B cell (primary cell): ENCODE results near the gene COL21A1. TPM values are rescaled to one million over a fixed set of nuclear protein-coding genes. Genes with fewer than 3 reads are reported as not detected.

ENCODE experiments used
- ATAC-seq: fragments of 200-7000 bp; cut with Tn5 transposase; one replicate; pipeline ENCODE4 v1.10.0; 2021; ENCODE audit warnings: low read depth, mild to moderate bottlenecking, moderate number of reproducible peaks, moderate library complexity
- CTCF ChIA-PET: fragments of 350-600 bp; sonication (Branson Sonifier 250); formaldehyde crosslinking; loops from one replicate; lab custom pipeline; 2021; ENCODE audit warnings: antibody characterized with exemption, inconsistent platforms; lab: Charles Lee
- POLR2A ChIA-PET: fragments of 350-600 bp; sonication (Branson Sonifier 250); formaldehyde crosslinking; loops from one replicate; lab custom pipeline; 2021; ENCODE audit warnings: antibody characterized with exemption; lab: Charles Lee
- DNase-seq: peaks from one replicate; pipeline ENCODE4 v3.0.0; 2013
- H2AFZ ChIP-seq: 2 replicates; pipeline ENCODE4 v1.6.1; 2012; ENCODE audit warnings: mild to moderate bottlenecking, low read depth, low read length; ENCODE audit not compliant: insufficient read depth, poor library complexity, severe bottlenecking
- H3K27ac ChIP-seq, 2 donors: 1 replicate in 1 of 2; 2 replicates in 1 of 2; pipeline ENCODE4 v1.5.1; 2012 to 2013; ENCODE audit warnings: low read length in 2 of 2, mild to moderate bottlenecking in 2 of 2, moderate library complexity in 1 of 2
- H3K27me3 ChIP-seq, 4 experiments: fragments of 200-600 bp in 1 of 4; sonication (generic) in 1 of 4; replicated peaks in 1 of 4; 1 replicate in 2 of 4; 2 replicates in 2 of 4; pipeline versions ENCODE4 v1.6.1 to v1.7.0; 2013 to 2016; ENCODE audit warnings: low read length in 3 of 4, mild to moderate bottlenecking in 2 of 4, mixed read lengths in 1 of 4, moderate library complexity in 1 of 4; ENCODE audit not compliant: insufficient read depth in 4 of 4, control insufficient read depth in 3 of 4; ENCODE audit errors: control extremely low read depth in 1 of 4
- H3K36me3 ChIP-seq, 2 experiments: replicated peaks in 1 of 2; 1 replicate in 1 of 2; 2 replicates in 1 of 2; pipeline versions ENCODE4 v1.6.1 to v1.7.1; 2013; ENCODE audit warnings: low read length in 1 of 2; ENCODE audit not compliant: insufficient read depth in 2 of 2, control insufficient read depth in 1 of 2; ENCODE audit errors: control extremely low read depth in 1 of 2, extremely low read depth in 1 of 2
- H3K4me1 ChIP-seq, 2 donors: fragments of 200-600 bp in 1 of 2; sonication (generic) in 1 of 2; 1 replicate in 1 of 2; 2 replicates in 1 of 2; pipeline versions ENCODE4 v1.5.1 to v1.6.1; 2013 to 2017; ENCODE audit warnings: low read length in 2 of 2; ENCODE audit not compliant: control insufficient read depth in 2 of 2, insufficient read depth in 2 of 2
- H3K4me2 ChIP-seq: replicated peaks from 2 replicates; pipeline ENCODE3; 2012; ENCODE audit warnings: mild to moderate bottlenecking, low read depth, low read length; ENCODE audit not compliant: poor library complexity, severe bottlenecking
- H3K4me3 ChIP-seq, 5 experiments: fragments of 200-600 bp in 1 of 5; sonication (generic) in 1 of 5; 1 replicate in 3 of 5; 2 replicates in 2 of 5; pipeline versions ENCODE4 v1.5.1 to v1.7.0; 2011 to 2016; ENCODE audit warnings: low read length in 4 of 5, mild to moderate bottlenecking in 4 of 5, low read depth in 2 of 5, control low read depth in 1 of 5, moderate library complexity in 1 of 5; ENCODE audit not compliant: insufficient read depth in 1 of 5; ENCODE audit errors: control extremely low read depth in 1 of 5, extremely low read depth in 1 of 5
- H3K79me2 ChIP-seq: fragments of 200-600 bp; sonication (generic); one replicate; pipeline ENCODE4 v1.6.0; 2016; ENCODE audit warnings: low read length; ENCODE audit not compliant: control insufficient read depth, insufficient read depth
- H3K9ac ChIP-seq: fragments of 200-600 bp; sonication (generic); 2 replicates; pipeline ENCODE4 v1.6.1; 2017; ENCODE audit warnings: mild to moderate bottlenecking, low read length, moderate library complexity
- H3K9me3 ChIP-seq, 3 donors: one replicate each; pipeline versions ENCODE4 v1.6.1 to v1.7.1; 2013; ENCODE audit warnings: low read length in 2 of 3; ENCODE audit not compliant: control insufficient read depth in 2 of 3, insufficient read depth in 1 of 3; ENCODE audit errors: control extremely low read depth in 1 of 3
- H4K20me1 ChIP-seq: 2 replicates; pipeline ENCODE4 v1.6.0; 2012; ENCODE audit warnings: mild to moderate bottlenecking, low read length; ENCODE audit not compliant: insufficient read depth, control insufficient read depth, poor library complexity, severe bottlenecking
- H3K27ac Mint-ChIP-seq: one replicate; pipeline ENCODE4 v1.8.0; 2021; ENCODE audit warnings: mixed read lengths
- H3K27me3 Mint-ChIP-seq: one replicate; pipeline ENCODE4 v1.8.0; 2021; ENCODE audit warnings: mixed read lengths
- H3K4me1 Mint-ChIP-seq: one replicate; pipeline ENCODE4 v1.8.0; 2021; ENCODE audit warnings: mixed read lengths
- H3K4me3 Mint-ChIP-seq: one replicate; pipeline ENCODE4 v1.8.0; 2021; ENCODE audit warnings: mixed read lengths
- H3K9me3 Mint-ChIP-seq: one replicate; pipeline ENCODE4 v1.8.0; 2022; ENCODE audit warnings: mixed read lengths; ENCODE audit not compliant: insufficient read depth
- CTCF ChIP-seq: fragments of 200-600 bp; IDR thresholded peaks from one replicate; pipeline ENCODE4 v1.8.0; 2022; ENCODE audit warnings: antibody characterized with exemption, mild to moderate bottlenecking
- EZH2 ChIP-seq: IDR thresholded peaks from 2 replicates; pipeline ENCODE4 v1.6.1; 2012; ENCODE audit warnings: borderline replicate concordance, low read depth, mild to moderate bottlenecking, moderate library complexity, low read length; ENCODE audit not compliant: insufficient read depth, poor library complexity, severe bottlenecking
- WGBS: methylation state at CpG from one replicate; pipeline ENCODE4 v1.1.5; 2013; ENCODE audit warnings: missing lambda C conversion rate; ENCODE audit not compliant: insufficient coverage; 5-methylcytosine and 5-hydroxymethylcytosine counted together
- intact Hi-C: fragments of 100-400 bp; cut with micrococcal nuclease; formaldehyde crosslinking; loops from one replicate; pipeline ENCODE4 v1.10.0; 2022
- polyA plus RNA-seq: library from polyadenylated mRNA; depleted of rRNA; stranded (reverse); fragments of >200 nt; gene quantifications from 2 replicates; pipeline ENCODE4 v1.2.3, GENCODE V29; 2012
- total RNA-seq, 2 donors: library from RNA; stranded (reverse); fragments of 120-200 nt in 1 of 2; gene quantifications; 1 replicate in 1 of 2; 2 replicates in 1 of 2; pipeline versions ENCODE4 v1.2.3 to v1.2.4, GENCODE V29; 2013 to 2022

COL21A1 gene
- total and polyA plus RNA-seq, 2 donors (not counting 1 experiment from before 2014, with no cell fraction given) = not detected

DNA sequence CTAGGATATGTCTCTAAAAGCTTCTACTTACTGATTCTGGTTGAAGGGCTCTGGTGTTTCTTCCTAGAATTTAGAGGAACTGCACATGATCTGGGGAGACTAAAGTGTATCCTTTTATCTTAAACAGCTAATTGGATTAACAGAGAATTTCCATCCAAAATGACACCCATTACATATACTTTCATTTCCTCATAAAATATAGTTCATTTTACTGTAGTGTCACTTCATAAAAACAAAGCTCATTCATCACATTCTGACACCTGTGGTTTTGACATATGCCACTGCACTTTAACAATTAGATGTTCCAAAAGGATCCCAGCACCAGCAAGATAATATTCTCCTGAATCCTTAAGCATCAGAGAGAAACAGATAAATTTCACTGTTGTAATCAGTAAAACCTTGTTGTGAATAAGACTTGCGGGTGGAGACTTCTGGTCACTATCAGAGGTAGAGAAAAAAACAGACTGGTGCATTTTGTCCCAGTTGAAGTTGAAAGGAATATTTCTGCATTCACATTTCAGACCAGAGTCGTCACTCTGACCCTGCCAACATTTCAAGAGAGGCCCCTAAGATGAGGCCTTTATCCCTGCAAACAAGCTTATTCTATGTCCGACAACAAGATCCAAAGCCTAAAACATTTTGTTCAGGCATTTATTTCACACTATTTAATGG lies 196.7 kb downstream of the COL21A1 start:
- no peak overlapping the region for H3K27ac Mint-ChIP-seq
- CTCF ChIA-PET = no interaction called here

More for the DNA sequence above, 196.7 kb downstream of the COL21A1 start:
- H3K36me3 ChIP-seq = no peaks in the 10 kb centered on the region
- H3K4me2 ChIP-seq = no peak overlapping the region
- intact Hi-C loops = no loop called here
- ATAC-seq = no peak
- no peak overlapping the region for H3K27ac ChIP-seq
- POLR2A ChIA-PET = no interaction called here
- no peak overlapping the region for H3K4me3 ChIP-seq
- no peak for DNase-seq
- no peak overlapping the region for H3K9ac ChIP-seq
- no peaks in the 10 kb centered on the region for H3K27me3 ChIP-seq
- H3K9me3 ChIP-seq = peaks cover 0 to 4% (median 0%) of the 10 kb centered on the region in 3 donors
- 81% methylated on average over 2 of the region's 3 CpGs for WGBS
- no peaks in the 10 kb centered on the region for H3K4me1 ChIP-seq
- no peak overlapping the region for H3K4me3 Mint-ChIP-seq
- no peaks in the 10 kb centered on the region for H4K20me1 ChIP-seq
- no peaks in the 10 kb centered on the region for H3K4me1 Mint-ChIP-seq
- no peaks in the 10 kb centered on the region for H3K79me2 ChIP-seq
- no peak for TF ChIP-seq CTCF
- TF ChIP-seq EZH2 = no peak
- H3K9me3 Mint-ChIP-seq = no peaks in the 10 kb centered on the region
- H2AFZ ChIP-seq = no peak overlapping the region
- H3K27me3 Mint-ChIP-seq = no peaks in the 10 kb centered on the region
